ENCODE results near the gene UGT1A5. TPM values are rescaled to one million over a fixed set of nuclear protein-coding genes. Genes with fewer than 3 reads are reported as not detected.

The UGT1A5 gene
- polyA plus RNA-seq, 4 donors: not detected

DNA sequence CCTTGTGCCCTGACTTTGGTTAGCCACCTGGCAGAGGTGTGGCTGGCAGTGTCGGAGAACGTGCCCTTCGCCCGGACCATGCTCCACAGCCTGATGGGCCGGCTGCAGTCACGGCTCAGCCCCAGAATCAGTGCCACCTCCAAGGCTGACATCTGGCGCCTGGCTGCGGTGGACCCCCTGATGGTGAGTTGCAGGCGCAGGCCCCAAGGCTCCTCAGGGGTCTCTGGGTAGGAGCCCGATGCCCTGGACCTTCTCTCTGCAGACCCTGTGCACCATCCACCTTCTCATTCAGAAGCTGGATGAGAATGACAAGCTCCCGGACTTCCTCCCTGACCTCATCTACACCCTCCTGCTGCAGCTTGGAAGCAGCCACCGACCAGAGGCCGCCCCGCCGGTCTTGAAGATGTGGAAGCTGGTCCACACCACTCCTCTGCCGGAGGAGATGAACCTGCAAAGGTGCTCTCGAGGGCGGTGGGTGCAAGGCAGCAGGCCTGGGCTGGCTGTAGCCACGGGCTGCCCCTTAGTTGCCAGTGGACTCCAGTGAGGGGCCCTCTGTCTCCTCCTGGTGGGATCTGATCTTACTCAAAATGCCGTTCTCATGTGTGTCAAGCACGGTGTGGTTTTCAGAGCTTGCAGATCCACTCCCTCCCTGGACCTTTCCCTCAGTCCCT, 109.5 kb downstream of the UGT1A5 start:
- DNase-seq (ENCODE audit: low read depth in 4 of 4, low spot score in 3 of 4): no peak

Other genes starting within 250 kb of the UGT1A5 start
- 10 to 100 TPM; 42.0 to 57.0 (median 46.3) TPM for gene USP40, start 146.1 kb upstream of the UGT1A5 start, polyA plus RNA-seq (ENCODE audit: insufficient read length in 4 of 4)
- not detected for gene UGT1A8, start 95.3 kb upstream of the UGT1A5 start, polyA plus RNA-seq (ENCODE audit: insufficient read length in 4 of 4)
- gene UGT1A10, start 76.5 kb upstream of the UGT1A5 start, polyA plus RNA-seq (ENCODE audit: insufficient read length in 4 of 4): under 1 TPM in 1 of 4 donors, not detected in 3; 0.03 TPM
- 1 to 10 TPM; 4.1 to 8.3 (median 5.7) TPM for gene UGT1A9, start 41.0 kb upstream of the UGT1A5 start, polyA plus RNA-seq (ENCODE audit: insufficient read length in 4 of 4)
- gene UGT1A7, start 31.0 kb upstream of the UGT1A5 start, polyA plus RNA-seq (ENCODE audit: insufficient read length in 4 of 4): under 1 TPM in 2 of 4 donors, not detected in 2; 0.03 to 0.07 TPM
- gene UGT1A6, start 20.0 kb upstream of the UGT1A5 start, polyA plus RNA-seq (ENCODE audit: insufficient read length in 4 of 4): 1 to 10 TPM; 2.8 to 5.3 (median 3.6) TPM
- gene UGT1A4, start 5.8 kb downstream of the UGT1A5 start, polyA plus RNA-seq (ENCODE audit: insufficient read length in 4 of 4): under 1 TPM in 1 of 4 donors, not detected in 3; 0.03 TPM
- under 1 TPM in 1 of 4 donors, not detected in 3; 0.06 TPM for gene UGT1A3, start 16.1 kb downstream of the UGT1A5 start, polyA plus RNA-seq (ENCODE audit: insufficient read length in 4 of 4)
- under 1 TPM; 0.08 to 0.29 (median 0.16) TPM for gene UGT1A1, start 47.4 kb downstream of the UGT1A5 start, polyA plus RNA-seq (ENCODE audit: insufficient read length in 4 of 4)
- gene MROH2A, start 65.4 kb downstream of the UGT1A5 start, polyA plus RNA-seq (ENCODE audit: insufficient read length in 4 of 4): under 1 TPM; 0.12 to 0.20 (median 0.15) TPM
- 10 to 100 TPM; 20.0 to 24.4 (median 23.2) TPM for gene HJURP, start 141.6 kb downstream of the UGT1A5 start, polyA plus RNA-seq (ENCODE audit: insufficient read length in 4 of 4)
- under 1 TPM in 3 of 4 donors, not detected in 1; 0.10 to 0.31 (median 0.23) TPM for gene TRPM8, start 204.5 kb downstream of the UGT1A5 start, polyA plus RNA-seq (ENCODE audit: insufficient read length in 4 of 4)

All from right renal pelvis (tissue), 4 donors.